ENCODE measurements around the gene GAST. TPM values are rescaled to one million over a fixed set of nuclear protein-coding genes. Genes with fewer than 3 reads are reported as not detected.
A peak's percentile ranks its signal among the peaks of the same experiment; 100 is the strongest.

GAST gene
- total and polyA plus RNA-seq, 2 of the 13 experiments (the other 11 are each of a cell fraction or from before 2014, with no cell fraction given) = 0.32 to 0.42 TPM

- no peak for TF ChIP-seq FOXP1 (IDR thresholded peaks at IDR 0.05)
- 0 out of 2 replicates have a peak, but pooled peaks have one; percentile 13 for TF ChIP-seq FOXP1 (CRISPR knock-in tag; IDR thresholded peaks at IDR 0.05)
- peak; percentile 84 for TF ChIP-seq TFDP2 (CRISPR knock-in tag; IDR thresholded peaks at IDR 0.05)
- TF ChIP-seq SALL2 (CRISPR knock-in tag; IDR thresholded peaks at IDR 0.05) = peak; percentile 88
- TF ChIP-seq ZNF503 (CRISPR knock-in tag; IDR thresholded peaks at IDR 0.05) = no peak
- 0 out of 2 replicates have a peak, but pooled peaks have one; percentile 60 for TF ChIP-seq ZFYVE20 (CRISPR knock-in tag; IDR thresholded peaks at IDR 0.05; ENCODE audit: borderline replicate concordance, low read depth)
- 0 out of 2 replicates have a peak, but pooled peaks have one; percentile 6 for TF ChIP-seq ARID3A (IDR thresholded peaks at IDR 0.05; ENCODE audit: low read depth, low read length)
- peak; percentile 98 for TF ChIP-seq ZNF224 (CRISPR knock-in tag; IDR thresholded peaks at IDR 0.05)
- peak; percentile 64; the same call in 1 of the 2 replicates for TF ChIP-seq SAFB2 (CRISPR knock-in tag; IDR thresholded peaks at IDR 0.05; ENCODE audit: borderline replicate concordance, low read depth)
- 0 out of 2 replicates have a peak, but pooled peaks have one; percentile 35 for TF ChIP-seq ZBTB7B (CRISPR knock-in tag; IDR thresholded peaks at IDR 0.05)
- no peak for TF ChIP-seq STAG1 (CRISPR knock-in tag; IDR thresholded peaks at IDR 0.05)
- peak; percentile 85; the same call in 1 of the 2 replicates for TF ChIP-seq ZNF44 (CRISPR knock-in tag; IDR thresholded peaks at IDR 0.05)
- TF ChIP-seq ZFP82 (CRISPR knock-in tag; IDR thresholded peaks at IDR 0.05; ENCODE audit: borderline replicate concordance) = peak; percentile 96; the same call in 1 of the 2 replicates
- TF ChIP-seq ZNF207 (IDR thresholded peaks at IDR 0.05; ENCODE audit: borderline replicate concordance) = no peak
- no peak for TF ChIP-seq BRF2 (CRISPR knock-in tag; IDR thresholded peaks at IDR 0.05)
- TF ChIP-seq ARNT2 (CRISPR knock-in tag; IDR thresholded peaks at IDR 0.05; ENCODE audit: low read depth) = peak; percentile 84
- TF ChIP-seq SOX5 (CRISPR knock-in tag; IDR thresholded peaks at IDR 0.05; ENCODE audit: borderline replicate concordance) = no peak
- peak; percentile 28; the same call in 1 of the 2 replicates for TF ChIP-seq ZBTB26 (CRISPR knock-in tag; IDR thresholded peaks at IDR 0.05; ENCODE audit: borderline replicate concordance)
- peak; percentile 66; the same call in 1 of the 2 replicates for TF ChIP-seq DPF2 (CRISPR knock-in tag; IDR thresholded peaks at IDR 0.05; ENCODE audit: borderline replicate concordance, low read depth)
- peak; percentile 81 for TF ChIP-seq HNRNPH1 (optimal IDR thresholded peaks at IDR 0.05; ENCODE audit: low read depth, low read length)
- TF ChIP-seq NR3C1 (CRISPR knock-in tag; IDR thresholded peaks at IDR 0.05) = no peak
- TF ChIP-seq ZNF441 (CRISPR knock-in tag; IDR thresholded peaks at IDR 0.05; ENCODE audit: borderline replicate concordance) = peak; percentile 81
- peak; percentile 97 for TF ChIP-seq ATF1 (CRISPR knock-in tag; IDR thresholded peaks at IDR 0.05)
Measured at GRCh38 chr17:41688641-41689496, 23.3 kb upstream of the GAST start, which contains the start of gene EIF1 (continued).

Measured in HepG2 (cell line).